Panc1 (cell line): Measurements from ENCODE around the gene EGR4. TPM values are rescaled to one million over a fixed set of nuclear protein-coding genes. Genes with fewer than 3 reads are reported as not detected.

Experiments used
- ATAC-seq: fragments of 200-7000 bp; cut with Tn5 transposase; 2 replicates; pipeline ENCODE4 v1.9.1; 2020; ENCODE audit warnings: mild to moderate bottlenecking, moderate library complexity
- BruUV-seq: library from RNA; stranded (reverse); fragments of 400-500 nt; replicated peaks from 2 replicates; lab custom pipeline; 2021; lab: Mats Ljungman, UMichigan
- CTCF ChIA-PET: fragments of 300-600 bp; sonication (Branson Sonifier 250); formaldehyde crosslinking; loops from one replicate; lab custom pipeline; 2022; ENCODE audit warnings: antibody characterized with exemption; lab: Charles Lee
- POLR2A ChIA-PET: fragments of 300-600 bp; sonication (Branson Sonifier 250); formaldehyde crosslinking; loops from one replicate; lab custom pipeline; 2022; ENCODE audit warnings: antibody characterized with exemption; lab: Charles Lee
- DNase-seq: peaks from one replicate; pipeline ENCODE4 v3.0.0-alpha.2; 2010; ENCODE audit warnings: low read depth, low spot score
- H3K27ac ChIP-seq: 2 replicates; pipeline ENCODE4 v1.5.1; 2011; ENCODE audit warnings: mild to moderate bottlenecking, low read length, inconsistent platforms
- H3K27me3 ChIP-seq: fragments of 200-500 bp; sonication (Bioruptor generic); 2 replicates; pipeline ENCODE4 v1.6.0; 2014; ENCODE audit warnings: low read length, inconsistent platforms; ENCODE audit not compliant: control insufficient read depth, insufficient read depth
- H3K36me3 ChIP-seq: fragments of 200-500 bp; sonication (Bioruptor generic); 2 replicates; pipeline ENCODE4 v1.5.1; 2014; ENCODE audit warnings: inconsistent platforms, mild to moderate bottlenecking, low read length, moderate library complexity; ENCODE audit not compliant: control insufficient read depth, insufficient read depth
- H3K4me1 ChIP-seq: 2 replicates; pipeline ENCODE4 v1.5.1; 2011; ENCODE audit warnings: inconsistent platforms, mild to moderate bottlenecking, low read length, moderate library complexity; ENCODE audit not compliant: control insufficient read depth, insufficient read depth
- H3K4me3 ChIP-seq, 2 experiments: 2 replicates each; pipeline ENCODE4 v1.5.1; 2011 to 2012; ENCODE audit warnings: low read depth in 2 of 2, low read length in 2 of 2, mild to moderate bottlenecking in 2 of 2, inconsistent platforms in 1 of 2, moderate library complexity in 1 of 2
- H3K9me3 ChIP-seq: fragments of 200-500 bp; sonication (Bioruptor generic); 2 replicates; pipeline ENCODE4 v1.5.1; 2014; ENCODE audit warnings: low read depth, mild to moderate bottlenecking, inconsistent platforms, low read length, moderate library complexity; ENCODE audit not compliant: control insufficient read depth, insufficient read depth
- POLR2AphosphoS5 ChIP-seq: IDR thresholded peaks from 2 replicates; pipeline ENCODE4 v1.6.1; 2012; ENCODE audit warnings: mild to moderate bottlenecking, low read depth, low read length, moderate library complexity
- SIN3A ChIP-seq: IDR thresholded peaks from 2 replicates; pipeline ENCODE4 v1.6.1; 2012; ENCODE audit warnings: low read depth, mild to moderate bottlenecking, low read length, moderate library complexity, borderline replicate concordance; ENCODE audit not compliant: insufficient read depth
- TCF7L2 ChIP-seq: IDR thresholded peaks from 2 replicates; pipeline ENCODE4 v1.6.1; 2011; ENCODE audit warnings: mild to moderate bottlenecking, low read depth, low read length, inconsistent platforms
- in situ Hi-C: cut with HindIII; loops from 2 replicates; pipeline ENCODE4 v1.10.0; 2016; ENCODE audit warnings: low sequenced_read_pairs, low pct_unique_long_range_greater_than_20kb
- intact Hi-C: fragments of 100-400 bp; cut with micrococcal nuclease; formaldehyde crosslinking; loops from one replicate; pipeline ENCODE4 v1.10.0; 2022; ENCODE audit not compliant: unreplicated experiment
- total RNA-seq: library from RNA; stranded (reverse); gene quantifications from one replicate; pipeline ENCODE4 v1.2.1, GENCODE V29; 2021; ENCODE audit not compliant: unreplicated experiment
- TF ChIP-seq, protein P1 (sequence below): fragments of 450-650 bp; IDR thresholded peaks from 2 replicates; pipeline ENCODE4 v1.5.1; 2017; ENCODE audit warnings: mild to moderate bottlenecking
- TF ChIP-seq, protein P2 (sequence below), 2 experiments: IDR thresholded peaks; 2 replicates each; pipeline ENCODE4 v1.6.1; 2011 to 2012; ENCODE audit warnings: low read depth in 2 of 2, control low read depth in 1 of 2, low read length in 1 of 2, mild to moderate bottlenecking in 1 of 2, moderate library complexity in 1 of 2; ENCODE audit not compliant: insufficient read depth in 1 of 2

EGR4 gene
- total RNA-seq, 1 experiment from 2014 or later: 0.08 TPM

DNA sequence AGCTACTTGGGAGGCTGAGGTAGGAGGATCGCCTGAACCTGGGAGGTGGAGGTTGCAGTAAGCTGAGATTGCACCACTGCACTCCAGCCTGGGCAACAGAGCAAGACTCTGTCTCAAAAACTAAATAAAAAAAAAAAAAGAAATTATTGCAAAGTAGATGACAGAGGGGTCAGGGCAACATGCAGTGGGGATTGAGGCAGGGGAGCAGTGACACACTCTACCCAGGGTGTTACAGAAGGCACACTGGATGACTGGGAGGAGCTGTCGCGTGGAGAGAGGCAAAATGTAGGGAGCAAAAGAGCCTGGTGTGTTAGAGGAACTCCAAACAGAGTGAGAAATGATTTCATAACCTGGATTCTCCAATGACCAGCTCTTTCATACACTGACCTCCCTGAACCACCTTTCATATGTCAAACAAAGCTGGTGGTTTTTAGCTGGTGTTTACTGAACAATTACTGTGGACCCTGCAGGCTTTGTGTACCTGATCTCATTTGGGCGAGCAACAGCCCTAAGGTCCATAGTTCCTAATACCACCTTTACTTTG lies 31.2 kb downstream of the EGR4 start:
- Histone ChIP-seq H3K4me3 (no peak overlapping the region), H3K4me1 (no peaks in the 10 kb centered on the region), H3K9me3 (no peaks in the 10 kb centered on the region), H3K36me3 (no peaks in the 10 kb centered on the region), H3K27ac (no peak overlapping the region), H3K27me3 (no peaks in the 10 kb centered on the region)
- BruUV-seq: no TSS peak
- CTCF ChIA-PET: interaction anchor here (0.6 kb wide), 1 partner anchor 216 kb away, joined by 6 read pairs; no protein-coding TSS in a partner anchor
- DNase-seq: no peak
- intact Hi-C loops (no loop called here), in situ Hi-C loops (no loop called here)
- TF ChIP-seq, protein P1, sequence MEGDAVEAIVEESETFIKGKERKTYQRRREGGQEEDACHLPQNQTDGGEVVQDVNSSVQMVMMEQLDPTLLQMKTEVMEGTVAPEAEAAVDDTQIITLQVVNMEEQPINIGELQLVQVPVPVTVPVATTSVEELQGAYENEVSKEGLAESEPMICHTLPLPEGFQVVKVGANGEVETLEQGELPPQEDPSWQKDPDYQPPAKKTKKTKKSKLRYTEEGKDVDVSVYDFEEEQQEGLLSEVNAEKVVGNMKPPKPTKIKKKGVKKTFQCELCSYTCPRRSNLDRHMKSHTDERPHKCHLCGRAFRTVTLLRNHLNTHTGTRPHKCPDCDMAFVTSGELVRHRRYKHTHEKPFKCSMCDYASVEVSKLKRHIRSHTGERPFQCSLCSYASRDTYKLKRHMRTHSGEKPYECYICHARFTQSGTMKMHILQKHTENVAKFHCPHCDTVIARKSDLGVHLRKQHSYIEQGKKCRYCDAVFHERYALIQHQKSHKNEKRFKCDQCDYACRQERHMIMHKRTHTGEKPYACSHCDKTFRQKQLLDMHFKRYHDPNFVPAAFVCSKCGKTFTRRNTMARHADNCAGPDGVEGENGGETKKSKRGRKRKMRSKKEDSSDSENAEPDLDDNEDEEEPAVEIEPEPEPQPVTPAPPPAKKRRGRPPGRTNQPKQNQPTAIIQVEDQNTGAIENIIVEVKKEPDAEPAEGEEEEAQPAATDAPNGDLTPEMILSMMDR: no peak
- TF ChIP-seq POLR2AphosphoS5 (no peak), SIN3A (no peak), TCF7L2 (no peak)
- TF ChIP-seq, protein P2, sequence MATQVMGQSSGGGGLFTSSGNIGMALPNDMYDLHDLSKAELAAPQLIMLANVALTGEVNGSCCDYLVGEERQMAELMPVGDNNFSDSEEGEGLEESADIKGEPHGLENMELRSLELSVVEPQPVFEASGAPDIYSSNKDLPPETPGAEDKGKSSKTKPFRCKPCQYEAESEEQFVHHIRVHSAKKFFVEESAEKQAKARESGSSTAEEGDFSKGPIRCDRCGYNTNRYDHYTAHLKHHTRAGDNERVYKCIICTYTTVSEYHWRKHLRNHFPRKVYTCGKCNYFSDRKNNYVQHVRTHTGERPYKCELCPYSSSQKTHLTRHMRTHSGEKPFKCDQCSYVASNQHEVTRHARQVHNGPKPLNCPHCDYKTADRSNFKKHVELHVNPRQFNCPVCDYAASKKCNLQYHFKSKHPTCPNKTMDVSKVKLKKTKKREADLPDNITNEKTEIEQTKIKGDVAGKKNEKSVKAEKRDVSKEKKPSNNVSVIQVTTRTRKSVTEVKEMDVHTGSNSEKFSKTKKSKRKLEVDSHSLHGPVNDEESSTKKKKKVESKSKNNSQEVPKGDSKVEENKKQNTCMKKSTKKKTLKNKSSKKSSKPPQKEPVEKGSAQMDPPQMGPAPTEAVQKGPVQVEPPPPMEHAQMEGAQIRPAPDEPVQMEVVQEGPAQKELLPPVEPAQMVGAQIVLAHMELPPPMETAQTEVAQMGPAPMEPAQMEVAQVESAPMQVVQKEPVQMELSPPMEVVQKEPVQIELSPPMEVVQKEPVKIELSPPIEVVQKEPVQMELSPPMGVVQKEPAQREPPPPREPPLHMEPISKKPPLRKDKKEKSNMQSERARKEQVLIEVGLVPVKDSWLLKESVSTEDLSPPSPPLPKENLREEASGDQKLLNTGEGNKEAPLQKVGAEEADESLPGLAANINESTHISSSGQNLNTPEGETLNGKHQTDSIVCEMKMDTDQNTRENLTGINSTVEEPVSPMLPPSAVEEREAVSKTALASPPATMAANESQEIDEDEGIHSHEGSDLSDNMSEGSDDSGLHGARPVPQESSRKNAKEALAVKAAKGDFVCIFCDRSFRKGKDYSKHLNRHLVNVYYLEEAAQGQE (IDR thresholded peaks at IDR 0.05; ENCODE audit: insufficient read depth in 1 of 2, low read depth in 2 of 2, low read length in 1 of 2): no peak
- POLR2A ChIA-PET: no interaction called here
- ATAC-seq: no peak

DNA sequence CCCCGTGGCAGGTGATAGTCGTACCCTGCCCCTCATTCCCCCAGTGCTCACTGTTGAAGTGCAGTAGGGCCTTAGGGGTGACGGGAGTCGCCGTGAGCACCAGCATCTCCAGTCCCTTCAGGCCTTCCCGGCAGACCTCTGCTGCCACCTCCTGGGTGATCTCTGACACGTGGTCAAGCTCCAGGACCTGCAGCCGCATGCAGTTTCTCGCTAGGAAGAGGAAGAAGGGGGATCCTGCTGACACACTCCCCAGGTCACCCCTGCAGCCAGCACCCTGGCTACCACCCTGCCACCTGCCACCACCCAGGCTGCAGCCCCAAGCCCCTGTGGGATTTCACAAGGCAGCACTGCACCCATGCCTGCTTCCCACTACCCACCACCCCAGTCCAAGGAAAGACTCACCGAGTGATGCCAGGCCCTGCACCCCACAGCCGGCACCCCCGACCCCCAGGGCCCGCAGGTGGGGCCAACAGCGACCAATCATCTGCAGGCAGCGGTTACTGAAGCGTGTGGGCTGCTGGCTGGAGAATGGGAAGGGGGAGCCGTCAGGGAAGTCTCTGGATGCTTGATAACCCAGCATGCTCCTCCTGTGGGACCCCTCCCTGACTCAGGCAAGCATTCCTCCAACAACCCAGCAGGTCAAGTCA lies 32.9 kb downstream of the EGR4 start:
- BruUV-seq: no TSS peak
- TF ChIP-seq SIN3A (no peak), TCF7L2 (no peak), POLR2AphosphoS5 (no peak)
- TF ChIP-seq, protein P2 (IDR thresholded peaks at IDR 0.05; ENCODE audit: insufficient read depth in 1 of 2, low read depth in 2 of 2, low read length in 1 of 2): no peak
- TF ChIP-seq, protein P1: peak; percentile 85
- Histone ChIP-seq H3K4me3 (no peak overlapping the region), H3K4me1 (no peaks in the 10 kb centered on the region), H3K27me3 (no peaks in the 10 kb centered on the region), H3K27ac (no peak overlapping the region), H3K9me3 (no peaks in the 10 kb centered on the region), H3K36me3 (no peaks in the 10 kb centered on the region)
- peak; percentile 87 for ATAC-seq
- intact Hi-C loops: no loop called here
- in situ Hi-C loops: no loop called here
- no peak for DNase-seq
- ChIA-PET CTCF (no interaction called here), POLR2A (interaction anchor here (1.1 kb wide), 1 partner anchor 38 kb away, joined by 4 read pairs; no protein-coding TSS in a partner anchor)
